ENCODE measurements around the gene TSSC4.

- TF ChIP-seq EZH2 (IDR thresholded peaks at IDR 0.05), result no peak
- TF ChIP-seq POLR2AphosphoS5 (IDR thresholded peaks at IDR 0.05; ENCODE audit: borderline replicate concordance, low read depth, low read length), result no peak
Observed at GRCh38 chr11:2440646-2441045, 40.1 kb downstream of the TSSC4 start.

Measured in SK-N-MC (cell line).